Right ventricle myocardium inferior (tissue), 1 donor: Measurements from ENCODE around the gene DHRS1. TPM values are rescaled to one million over a fixed set of nuclear protein-coding genes. Genes with fewer than 3 reads are reported as not detected.
"Not testable (repeated sequence)": the region's sequence is repeated elsewhere in the genome, so short reads cannot be mapped to it uniquely, and the experiment has no call there.

ENCODE experiments used
- ATAC-seq: fragments of 200-7000 bp; cut with Tn5 transposase; one replicate; pipeline ENCODE4 v1.9.1; 2020; ENCODE audit warnings: mild to moderate bottlenecking, moderate library complexity
- DNase-seq: peaks from one replicate; pipeline ENCODE4 v3.0.0; 2021; ENCODE audit errors: missing footprints
- intact Hi-C: fragments of 100-400 bp; cut with DNase I; formaldehyde crosslinking; loops from one replicate; pipeline ENCODE4 v1.11.0; 2022
- total RNA-seq: library from RNA; stranded (reverse); fragmentation: NEBNext Ultra II Directional; extraction: Animal tissue kit (Norgen Biotek cat#: 25700); gene quantifications from one replicate; pipeline ENCODE4 v1.2.1, GENCODE V29; 2021
- donor health status: DM: no; HTN: yes; CAD: no; lungs with severe emphysema.

Gene DHRS1
- total RNA-seq, 1 donor from 2014 or later, result 8.3 TPM

- DNase-seq (no peak), ATAC-seq (no peak)
- intact Hi-C loops, result no loop called here
Observed at GRCh38 chr14:24258548-24259265, 40.9 kb downstream of the DHRS1 start.

- no peak for ATAC-seq
- intact Hi-C loops, result no loop called here
- no peak for DNase-seq
Observed at GRCh38 chr14:24258119-24258518, 41.5 kb downstream of the DHRS1 start.

GRCh38 chr14:24256960-24257359 is 42.6 kb downstream of the DHRS1 start:
- intact Hi-C loops, result no loop called here
- no peak for ATAC-seq
- no peak for DNase-seq

- ATAC-seq (no peak), DNase-seq (no peak)
- intact Hi-C loops, result no loop called here
Observed at GRCh38 chr14:24255931-24256711, 43.5 kb downstream of the DHRS1 start.

GRCh38 chr14:24255438-24255837 is 44.1 kb downstream of the DHRS1 start:
- ATAC-seq (no peak), DNase-seq (no peak)
- intact Hi-C loops, result no loop called here

- intact Hi-C loops, result no loop called here
- DNase-seq (no peak), ATAC-seq (no peak)
Observed at GRCh38 chr14:24254630-24255392, 44.8 kb downstream of the DHRS1 start.

- intact Hi-C loops, result no loop called here
- no peak for DNase-seq
- ATAC-seq, result no peak
Observed at GRCh38 chr14:24253936-24254335, 45.6 kb downstream of the DHRS1 start.

GRCh38 chr14:24252289-24253124 is 47.1 kb downstream of the DHRS1 start:
- DNase-seq, result no peak
- intact Hi-C loops, result no loop called here
- ATAC-seq, result no peak

- ATAC-seq (no peak), DNase-seq (no peak)
- intact Hi-C loops, result no loop called here
Observed at GRCh38 chr14:24251880-24252288, 47.7 kb downstream of the DHRS1 start.

- no peak for DNase-seq
- intact Hi-C loops, result no loop called here
- ATAC-seq, result no peak
Observed at GRCh38 chr14:24250354-24250753, 49.2 kb downstream of the DHRS1 start.

- intact Hi-C loops, result no loop called here
- ATAC-seq (no peak), DNase-seq (no peak)
Observed at GRCh38 chr14:24249230-24250021, 50.2 kb downstream of the DHRS1 start.

GRCh38 chr14:24247422-24247821 is 52.2 kb downstream of the DHRS1 start:
- no peak for ATAC-seq
- intact Hi-C loops, result no loop called here
- no peak for DNase-seq

GRCh38 chr14:24246765-24247212 is 52.8 kb downstream of the DHRS1 start:
- DNase-seq, result no peak
- intact Hi-C loops, result no loop called here

GRCh38 chr14:24245350-24245749 is 54.2 kb downstream of the DHRS1 start:
- DNase-seq, intact Hi-C loops, ATAC-seq: not testable (repeated sequence)

More at GRCh38 chr14:24246765-24247212, 52.8 kb downstream of the DHRS1 start:
- ATAC-seq, result no peak

GRCh38 chr14:24243336-24243836 is 56.2 kb downstream of the DHRS1 start:
- DNase-seq, result no peak
- intact Hi-C loops, result loop anchor here (1.0 to 2.0 kb wide), 3 partner anchors 29 to 193 kb away; no protein-coding TSS in a partner anchor
- no peak for ATAC-seq

GRCh38 chr14:24241829-24242443 is 57.6 kb downstream of the DHRS1 start:
- intact Hi-C loops, result loop anchor here (1.0 to 2.0 kb wide), 3 partner anchors 27 to 195 kb away; partner anchors contain the start of gene RABGGTA
- DNase-seq, result peak; percentile 95

More at GRCh38 chr14:24241829-24242443, 57.6 kb downstream of the DHRS1 start:
- peak; percentile 94 for ATAC-seq
